HL-60 (cell line): ENCODE measurements around the gene MASP2.
"Not testable (repeated sequence)": the region's sequence is repeated elsewhere in the genome, so short reads cannot be mapped to it uniquely, and the experiment has no call there.

Experiments used
- DNase-seq, 2 experiments: peaks; one replicate each; pipeline ENCODE4 v3.0.0-alpha.2; 2010 to 2020; ENCODE audit warnings: low read depth in 1 of 2, low spot score in 1 of 2
- H3K27ac ChIP-seq: fragments of 250-450 bp; sonication (Bioruptor Pico); replicated peaks from 2 replicates; pipeline ENCODE4 v1.5.1; 2020; ENCODE audit warnings: mild to moderate bottlenecking, moderate library complexity
- H3K27me3 ChIP-seq: fragments of 250-450 bp; sonication (Bioruptor Pico); 2 replicates; pipeline ENCODE4 v1.5.1; 2021; ENCODE audit warnings: mild to moderate bottlenecking, moderate library complexity; ENCODE audit not compliant: insufficient read depth, poor library complexity, severe bottlenecking
- H3K4me3 ChIP-seq: replicated peaks from 2 replicates; pipeline ENCODE4 v1.5.1; 2011; ENCODE audit warnings: mild to moderate bottlenecking, control low read depth, low read length; ENCODE audit not compliant: insufficient read depth
- GABPA ChIP-seq: IDR thresholded peaks from 2 replicates; pipeline ENCODE4 v1.6.1; 2012; ENCODE audit warnings: low read depth
- POLR2AphosphoS5 ChIP-seq: IDR thresholded peaks from 2 replicates; pipeline ENCODE4 v1.6.1; 2012; ENCODE audit warnings: low read depth
- SPI1 ChIP-seq: IDR thresholded peaks from 2 replicates; pipeline ENCODE4 v1.6.1; 2012; ENCODE audit warnings: low read depth, mild to moderate bottlenecking, borderline replicate concordance
- long read RNA-seq: library from polyadenylated mRNA; unstranded; transcript quantifications from one replicate; pipeline ENCODE4 v2.0.0, GENCODE V29; 2020
- TF ChIP-seq, protein P1 (sequence below): IDR thresholded peaks from one replicate; pipeline ENCODE4 v1.5.1; 2011; ENCODE audit warnings: low read length, control low read depth, inconsistent platforms; ENCODE audit not compliant: insufficient read depth
- TF ChIP-seq, protein P2 (sequence below): IDR thresholded peaks from 2 replicates; pipeline ENCODE4 v1.6.1; 2012; ENCODE audit warnings: low read depth; ENCODE audit not compliant: insufficient replicate concordance

MASP2 gene
- long read RNA-seq, result 0 reads

DNA sequence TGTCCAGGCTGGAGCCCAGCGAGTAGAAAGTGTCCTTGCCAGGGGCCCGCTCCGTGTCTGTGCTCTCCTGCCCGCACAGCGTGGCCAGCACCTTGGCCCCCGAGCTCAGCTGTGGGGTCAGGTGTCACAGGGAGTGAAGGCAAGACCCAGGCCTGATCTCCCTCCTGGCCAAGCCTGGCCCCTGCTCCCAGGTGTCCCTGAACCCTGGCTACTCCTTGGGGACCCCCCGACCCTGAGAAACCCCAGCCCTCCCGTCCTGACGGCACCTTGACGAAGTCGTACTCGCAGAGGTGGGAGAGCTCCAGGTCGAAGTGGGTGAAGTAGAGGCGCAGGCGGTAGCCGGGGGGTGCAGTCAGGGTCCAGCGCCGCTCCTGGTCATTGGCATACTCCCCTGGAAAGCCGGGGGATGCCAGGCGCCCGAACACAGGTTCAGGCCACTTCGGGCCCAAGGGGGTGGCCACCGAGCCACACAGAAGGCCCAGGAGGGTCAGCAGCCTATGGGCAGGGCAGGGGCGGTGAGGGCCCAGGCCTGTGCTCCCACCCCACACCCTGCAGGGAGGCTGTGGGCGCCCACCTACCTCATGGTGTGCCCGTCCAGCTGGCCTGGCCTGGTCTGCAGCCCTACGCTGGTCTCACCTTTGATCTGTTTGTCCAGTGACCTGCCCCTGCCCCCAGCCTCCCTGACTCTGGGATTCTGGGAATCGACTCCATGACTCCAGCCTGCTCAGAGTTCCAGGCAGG lies at the start of gene MASP2:
MASP2 (minus strand) TSS at position 615 of the 741 bp plus-strand sequence; CDS start at position 583, 32 bp downstream.
- TF ChIP-seq, protein P1, sequence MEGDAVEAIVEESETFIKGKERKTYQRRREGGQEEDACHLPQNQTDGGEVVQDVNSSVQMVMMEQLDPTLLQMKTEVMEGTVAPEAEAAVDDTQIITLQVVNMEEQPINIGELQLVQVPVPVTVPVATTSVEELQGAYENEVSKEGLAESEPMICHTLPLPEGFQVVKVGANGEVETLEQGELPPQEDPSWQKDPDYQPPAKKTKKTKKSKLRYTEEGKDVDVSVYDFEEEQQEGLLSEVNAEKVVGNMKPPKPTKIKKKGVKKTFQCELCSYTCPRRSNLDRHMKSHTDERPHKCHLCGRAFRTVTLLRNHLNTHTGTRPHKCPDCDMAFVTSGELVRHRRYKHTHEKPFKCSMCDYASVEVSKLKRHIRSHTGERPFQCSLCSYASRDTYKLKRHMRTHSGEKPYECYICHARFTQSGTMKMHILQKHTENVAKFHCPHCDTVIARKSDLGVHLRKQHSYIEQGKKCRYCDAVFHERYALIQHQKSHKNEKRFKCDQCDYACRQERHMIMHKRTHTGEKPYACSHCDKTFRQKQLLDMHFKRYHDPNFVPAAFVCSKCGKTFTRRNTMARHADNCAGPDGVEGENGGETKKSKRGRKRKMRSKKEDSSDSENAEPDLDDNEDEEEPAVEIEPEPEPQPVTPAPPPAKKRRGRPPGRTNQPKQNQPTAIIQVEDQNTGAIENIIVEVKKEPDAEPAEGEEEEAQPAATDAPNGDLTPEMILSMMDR, result no peak
- TF ChIP-seq, protein P2, sequence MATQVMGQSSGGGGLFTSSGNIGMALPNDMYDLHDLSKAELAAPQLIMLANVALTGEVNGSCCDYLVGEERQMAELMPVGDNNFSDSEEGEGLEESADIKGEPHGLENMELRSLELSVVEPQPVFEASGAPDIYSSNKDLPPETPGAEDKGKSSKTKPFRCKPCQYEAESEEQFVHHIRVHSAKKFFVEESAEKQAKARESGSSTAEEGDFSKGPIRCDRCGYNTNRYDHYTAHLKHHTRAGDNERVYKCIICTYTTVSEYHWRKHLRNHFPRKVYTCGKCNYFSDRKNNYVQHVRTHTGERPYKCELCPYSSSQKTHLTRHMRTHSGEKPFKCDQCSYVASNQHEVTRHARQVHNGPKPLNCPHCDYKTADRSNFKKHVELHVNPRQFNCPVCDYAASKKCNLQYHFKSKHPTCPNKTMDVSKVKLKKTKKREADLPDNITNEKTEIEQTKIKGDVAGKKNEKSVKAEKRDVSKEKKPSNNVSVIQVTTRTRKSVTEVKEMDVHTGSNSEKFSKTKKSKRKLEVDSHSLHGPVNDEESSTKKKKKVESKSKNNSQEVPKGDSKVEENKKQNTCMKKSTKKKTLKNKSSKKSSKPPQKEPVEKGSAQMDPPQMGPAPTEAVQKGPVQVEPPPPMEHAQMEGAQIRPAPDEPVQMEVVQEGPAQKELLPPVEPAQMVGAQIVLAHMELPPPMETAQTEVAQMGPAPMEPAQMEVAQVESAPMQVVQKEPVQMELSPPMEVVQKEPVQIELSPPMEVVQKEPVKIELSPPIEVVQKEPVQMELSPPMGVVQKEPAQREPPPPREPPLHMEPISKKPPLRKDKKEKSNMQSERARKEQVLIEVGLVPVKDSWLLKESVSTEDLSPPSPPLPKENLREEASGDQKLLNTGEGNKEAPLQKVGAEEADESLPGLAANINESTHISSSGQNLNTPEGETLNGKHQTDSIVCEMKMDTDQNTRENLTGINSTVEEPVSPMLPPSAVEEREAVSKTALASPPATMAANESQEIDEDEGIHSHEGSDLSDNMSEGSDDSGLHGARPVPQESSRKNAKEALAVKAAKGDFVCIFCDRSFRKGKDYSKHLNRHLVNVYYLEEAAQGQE, result no peak
- TF ChIP-seq GABPA (no peak), SPI1 (no peak), POLR2AphosphoS5 (no peak)
- no peak within 1 kb of the TSS for H3K4me3 ChIP-seq

DNA sequence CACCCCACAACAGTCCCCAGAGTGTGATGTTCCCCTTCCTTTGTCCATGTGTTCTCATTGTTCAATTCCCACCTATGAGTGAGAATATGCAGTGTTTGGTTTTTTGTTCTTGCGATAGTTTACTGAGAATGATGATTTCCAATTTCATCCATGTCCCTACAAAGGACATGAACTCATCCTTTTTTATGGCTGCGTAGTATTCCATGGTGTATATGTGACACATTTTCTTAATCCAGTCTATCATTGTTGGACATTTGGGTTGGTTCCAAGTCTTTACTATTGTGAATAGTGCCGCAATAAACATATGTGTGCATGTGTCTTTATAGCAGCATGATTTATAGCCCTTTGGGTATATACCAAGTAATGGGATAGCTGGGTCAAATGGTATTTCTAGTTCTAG lies 36.7 kb upstream of the MASP2 start:
- not testable (repeated sequence) for DNase-seq, H3K4me3 ChIP-seq, H3K27ac ChIP-seq, H3K27me3 ChIP-seq

More for the DNA sequence above, at the start of gene MASP2:
- Histone ChIP-seq H3K27ac (no peak within 1 kb of the TSS), H3K27me3 (no peaks in the 10 kb centered on the region)
- no peak for DNase-seq

DNA sequence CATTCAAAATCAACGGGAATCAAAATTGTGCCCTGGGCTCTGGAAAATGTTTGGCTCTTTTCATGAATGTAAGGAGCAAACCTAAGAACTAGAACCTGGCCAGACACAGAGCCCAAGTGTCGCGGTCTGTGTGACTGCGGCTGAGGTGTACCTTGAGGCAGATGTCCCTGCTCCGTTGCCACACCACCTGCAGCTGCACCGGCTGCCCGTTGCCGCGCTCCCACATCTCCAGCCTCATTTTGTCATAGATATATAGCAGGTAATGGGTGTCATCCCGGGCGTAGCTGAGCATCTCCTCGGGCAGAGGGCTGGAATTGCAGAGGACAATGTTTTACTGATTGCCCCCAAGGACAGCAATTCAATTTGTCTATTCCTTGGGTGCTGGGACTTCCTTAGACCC lies 33.9 kb upstream of the MASP2 start:
- H3K27ac ChIP-seq, result no peak overlapping the region
- DNase-seq, result no peak
- no peaks in the 10 kb centered on the region for H3K27me3 ChIP-seq
- TF ChIP-seq, protein P2, result no peak
- TF ChIP-seq SPI1 (no peak), GABPA (no peak), POLR2AphosphoS5 (no peak)
- TF ChIP-seq, protein P1, result no peak
- no peak overlapping the region for H3K4me3 ChIP-seq

DNA sequence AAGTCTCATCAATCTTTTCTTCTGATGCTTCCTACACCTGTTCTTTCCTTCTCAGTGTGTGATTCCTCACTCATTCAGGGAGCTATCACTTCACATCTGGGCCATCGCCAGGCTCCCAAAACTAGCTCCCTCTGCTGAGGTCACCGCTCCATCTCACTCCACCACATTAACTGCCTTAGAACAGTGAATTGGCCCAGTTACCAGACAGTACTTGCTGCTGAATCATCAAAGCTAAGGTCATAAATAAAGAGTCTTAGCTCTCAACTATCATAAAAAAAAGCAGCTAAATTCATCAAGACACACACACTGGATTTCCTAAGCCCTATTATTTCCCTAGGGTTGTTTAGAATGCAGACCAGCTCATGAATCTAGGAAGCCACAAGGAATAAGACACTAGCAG lies 31.6 kb upstream of the MASP2 start:
- no peak for TF ChIP-seq SPI1
- TF ChIP-seq, protein P2, result no peak
- TF ChIP-seq POLR2AphosphoS5, result no peak
- TF ChIP-seq GABPA, result no peak
- DNase-seq, result no peak
- Histone ChIP-seq H3K4me3 (no peak overlapping the region), H3K27me3 (no peaks in the 10 kb centered on the region), H3K27ac (no peak overlapping the region)

DNA sequence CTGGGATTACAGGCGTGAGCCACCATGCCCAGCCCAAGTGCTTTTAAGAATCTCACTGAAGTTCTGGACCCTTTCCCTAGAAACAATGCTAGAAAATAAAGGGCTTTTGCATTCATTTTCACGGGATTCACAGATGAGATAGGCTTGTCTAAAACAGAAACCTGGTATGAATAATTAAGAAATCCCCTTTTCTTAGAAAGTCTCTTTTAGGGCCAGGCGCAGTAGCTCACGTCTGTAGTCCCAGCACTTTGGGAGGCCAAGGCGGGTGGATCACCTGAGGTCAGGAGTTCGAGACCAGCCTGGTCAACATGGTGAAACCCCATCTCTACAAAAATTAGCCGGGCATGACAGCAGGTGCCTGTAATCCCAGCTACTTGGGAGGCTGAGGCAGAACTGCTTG lies 26.4 kb upstream of the MASP2 start:
- H3K4me3 ChIP-seq, H3K27me3 ChIP-seq, H3K27ac ChIP-seq, DNase-seq: not testable (repeated sequence)
